Pancreas (tissue), 10 donors: Measurements from ENCODE around the gene AKT1. TPM values are rescaled to one million over a fixed set of nuclear protein-coding genes. Genes with fewer than 3 reads are reported as not detected.

Experiments used
- ATAC-seq, 4 donors: fragments of 200-7000 bp; cut with Tn5 transposase; one replicate each; pipeline versions ENCODE4 v1.8.0 to v1.9.1; 2020; ENCODE audit warnings: mild to moderate bottlenecking in 4 of 4, moderate library complexity in 4 of 4
- DNase-seq, 6 donors: peaks; one replicate each; pipeline ENCODE4 v3.0.0-alpha.2; 2020
- FAIRE-seq: peaks from 2 replicates; lab custom pipeline; 2012; peaks lifted over from hg19 to GRCh38; lab: Jason Lieb, UNC
- H3K27ac ChIP-seq, 4 donors: fragments of 200-600 bp; sonication (generic); 1 replicate in 3 of 4; 2 replicates in 1 of 4; pipeline versions ENCODE4 v1.5.0 to v1.8.0; 2020
- H3K27me3 ChIP-seq, 4 donors: fragments of 200-600 bp; one replicate each; pipeline ENCODE4 v1.8.0; 2021
- H3K36me3 ChIP-seq, 3 donors: fragments of 200-600 bp; sonication (generic) in 1 of 3; one replicate each; pipeline versions ENCODE4 v1.5.0 to v1.8.0; 2020 to 2021
- H3K4me1 ChIP-seq, 3 donors: fragments of 200-600 bp; one replicate each; pipeline ENCODE4 v1.8.0; 2021
- H3K4me3 ChIP-seq, 4 donors: fragments of 200-600 bp; sonication (generic) in 2 of 4; one replicate each; pipeline versions ENCODE4 v1.5.0 to v1.8.0; 2020 to 2021
- H3K9me3 ChIP-seq, 4 donors: fragments of 200-600 bp; one replicate each; pipeline ENCODE4 v1.8.0; 2021
- CTCF ChIP-seq, 4 donors: fragments of 200-600 bp; sonication (generic) in 3 of 4; IDR thresholded peaks; one replicate each; pipeline versions ENCODE4 v1.5.0 to v1.8.0; 2021; ENCODE audit warnings: antibody characterized with exemption in 4 of 4
- WGBS, 2 donors: extraction: QIAGEN DNeasy Blood & Tissue Kit; methylation state at CpG; one replicate each; pipeline ENCODE4 v1.1.7; 2013; 5-methylcytosine and 5-hydroxymethylcytosine counted together
- intact Hi-C, 3 donors: fragments of 100-400 bp; cut with DNase I; formaldehyde crosslinking; loops; one replicate each; pipeline versions ENCODE4 v1.11.1 to v1.14.2; 2022
- polyA plus RNA-seq, 2 donors: library from polyadenylated mRNA; stranded (reverse); fragments of 200-250 nt; gene quantifications; one replicate each; pipeline ENCODE4 v1.2.3, GENCODE V29; 2013
- total RNA-seq, 6 donors: library from RNA; stranded (reverse); fragmentation: NEBNext Ultra II Directional in 4 of 6; extraction: Animal tissue kit (Norgen Biotek cat#: 25700) in 4 of 6; gene quantifications; one replicate each; pipeline versions ENCODE4 v1.2.1 to v1.2.4, GENCODE V29; 2021 to 2023
- donor health status: healthy with polysubstance abuse.
- donor health status: DM: no; HTN: no; CAD: no; lungs with moderate emphysema.
- donor health status: DM: no; HTN: no; CAD: no.
- donor health status: control.
- donor health status: control.
- donor health status: Bipolar disorder and iron deficiency.
- donor health status: DM: yes; HTN: yes; CAD: no.
- donor health status: DM: no; HTN: no; CAD: no.
- donor health status: DM: no; HTN: no; CAD: no.
- donor health status: DM: yes; HTN: yes; CAD: no.

Gene AKT1
- total and polyA plus RNA-seq, 8 donors, result 70.0 to 106 (median 84.6) TPM

DNA sequence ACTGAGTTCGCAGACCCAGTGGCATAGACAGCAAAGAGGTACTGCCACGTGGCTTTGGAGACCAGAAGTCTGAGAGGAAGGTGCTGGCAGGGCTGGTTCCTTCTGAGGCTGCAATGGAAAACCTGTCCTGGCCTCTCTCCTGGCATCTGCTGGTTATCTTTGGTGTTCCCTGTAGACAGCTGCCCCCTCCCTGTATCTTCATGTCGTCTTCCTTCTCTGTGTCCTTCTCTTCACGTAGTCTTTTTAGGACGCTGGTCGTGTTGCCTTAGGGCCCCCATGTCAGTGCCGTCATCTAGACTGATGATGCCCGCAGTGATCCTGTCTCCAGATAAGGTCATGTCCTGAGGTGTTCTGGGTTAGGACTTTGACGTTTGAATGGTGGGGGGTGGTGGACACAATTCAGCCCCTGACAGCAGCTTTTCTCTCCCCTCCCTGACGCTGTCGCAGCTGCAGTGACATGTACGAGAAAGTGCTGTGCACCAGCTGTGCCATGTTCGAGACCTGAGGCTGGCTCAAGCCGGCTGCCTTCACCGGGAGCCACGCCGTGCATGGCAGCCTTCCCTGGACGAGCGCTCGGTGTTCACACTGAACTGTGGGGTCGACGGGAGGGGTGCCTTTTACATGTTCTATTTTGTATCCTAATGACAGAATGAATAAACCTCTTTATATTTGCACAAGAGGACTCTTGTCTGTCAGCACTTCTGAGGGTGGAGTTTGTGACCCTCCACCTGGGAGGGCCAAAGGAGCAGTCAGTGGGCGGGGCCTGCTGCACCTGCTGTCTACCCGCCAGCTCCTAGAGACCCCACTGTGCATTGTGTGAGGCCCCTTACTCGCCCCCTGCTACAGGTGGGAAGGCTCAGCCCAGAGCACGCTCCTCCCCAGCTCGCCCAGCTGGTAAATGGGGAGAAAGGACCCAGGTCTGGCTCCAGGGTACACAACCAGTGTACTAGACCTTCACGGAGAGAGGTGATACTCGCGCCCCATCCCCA lies 36.3 kb downstream of the AKT1 start:
- Histone ChIP-seq H3K9me3 (no peaks in the 10 kb centered on the region), H3K27me3 (no peaks in the 10 kb centered on the region), H3K4me1 (peaks cover 14 to 29% (median 20%) of the 10 kb centered on the region in 3 donors), H3K4me3 (no peak overlapping the region), H3K27ac (no peak overlapping the region), H3K36me3 (peaks cover 0 to 14% (median 0%) of the 10 kb centered on the region in 3 donors)
- ATAC-seq (no peak), FAIRE-seq (no peak), DNase-seq (peak in 2 of 6 donors; percentile 37 to 61)
- TF ChIP-seq CTCF (IDR thresholded peaks at IDR 0.05), result no peak
- WGBS, 2 donors, result 86% methylated on average over 30 of the region's 30 CpGs
- intact Hi-C loops, result no loop called here

DNA sequence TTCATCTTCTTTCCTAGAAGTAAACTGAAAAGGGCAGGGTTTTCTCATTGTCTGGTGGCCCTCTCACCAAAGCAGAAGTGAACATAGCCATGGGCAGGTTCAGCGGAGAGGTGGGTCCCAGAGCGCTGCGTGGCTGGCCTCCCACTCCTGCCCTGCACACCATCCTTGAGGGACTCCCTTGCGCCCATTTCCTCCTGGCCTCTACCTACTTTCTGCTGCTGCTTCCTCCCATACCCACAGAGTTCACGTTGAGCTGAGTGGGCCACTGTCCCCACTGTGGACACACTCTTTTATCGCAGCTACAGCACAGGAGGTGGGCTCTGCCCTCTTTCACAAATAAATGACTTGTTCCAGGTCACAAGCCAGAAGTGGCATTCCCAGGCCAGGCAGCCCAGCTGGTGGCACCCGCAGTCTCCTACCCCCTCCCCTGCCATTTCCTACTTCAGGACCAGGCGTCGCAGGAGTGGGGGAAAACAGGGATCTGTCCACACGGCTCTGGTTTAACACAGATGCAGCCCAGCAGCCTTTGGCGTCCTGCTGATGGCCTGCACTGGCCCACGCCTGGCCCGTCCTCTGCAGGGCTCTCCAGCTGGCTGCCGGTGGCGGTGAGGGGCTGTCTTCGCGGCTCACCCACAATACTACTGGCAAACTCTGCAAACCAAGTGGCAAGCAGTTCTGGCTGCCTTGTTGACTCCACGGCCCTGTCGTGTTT lies 37.7 kb downstream of the AKT1 start:
- whole genome bisulfite sequencing, 2 donors, result 78 to 79% methylated on average over 19 of the region's 19 CpGs
- Histone ChIP-seq H3K27me3 (no peaks in the 10 kb centered on the region), H3K4me1 (peaks cover 17 to 30% (median 22%) of the 10 kb centered on the region in 3 donors), H3K4me3 (no peak overlapping the region), H3K27ac (no peak overlapping the region), H3K36me3 (peaks cover 0 to 14% (median 0%) of the 10 kb centered on the region in 3 donors), H3K9me3 (no peaks in the 10 kb centered on the region)
- no peak for TF ChIP-seq CTCF (IDR thresholded peaks at IDR 0.05)
- ATAC-seq, result no peak
- intact Hi-C loops, result no loop called here
- FAIRE-seq, result no peak
- DNase-seq, result peak in 2 of 6 donors; percentile 25 to 58

DNA sequence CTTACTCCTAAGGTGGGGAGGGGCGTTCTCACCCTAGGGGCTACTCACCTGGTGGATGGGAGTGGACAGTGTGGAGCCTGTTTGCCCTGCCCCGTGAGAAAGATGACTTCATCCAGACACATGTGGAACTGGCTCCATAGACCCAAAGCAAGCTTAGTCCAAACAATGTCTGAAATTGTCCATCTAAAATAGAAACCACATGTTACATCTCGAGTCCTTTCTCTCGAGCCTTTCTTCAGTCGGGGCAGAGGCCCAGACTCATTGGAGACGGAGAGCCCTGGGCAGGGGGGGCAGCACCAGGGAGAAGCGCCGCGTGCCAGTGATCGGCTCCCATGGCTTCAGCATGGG lies 38.3 kb downstream of the AKT1 start:
- no peak for FAIRE-seq
- peaks cover 17 to 30% (median 22%) of the 10 kb centered on the region in 3 donors for H3K4me1 ChIP-seq
- no peaks in the 10 kb centered on the region for H3K9me3 ChIP-seq
- peaks cover 0 to 14% (median 0%) of the 10 kb centered on the region in 3 donors for H3K36me3 ChIP-seq
- H3K4me3 ChIP-seq, result no peak overlapping the region
- H3K27ac ChIP-seq, result no peak overlapping the region
- no peaks in the 10 kb centered on the region for H3K27me3 ChIP-seq
- DNase-seq, result peak in 2 of 6 donors; percentile 20 to 42
- no peak for ATAC-seq
- intact Hi-C loops, result no loop called here
- WGBS, 2 donors, result 68 to 72% methylated on average over 10 of the region's 10 CpGs
- TF ChIP-seq CTCF (IDR thresholded peaks at IDR 0.05), result no peak

- Histone ChIP-seq H3K4me1 (peaks cover 17 to 30% (median 22%) of the 10 kb centered on the region in 3 donors), H3K9me3 (no peaks in the 10 kb centered on the region), H3K36me3 (peaks cover 0 to 14% (median 0%) of the 10 kb centered on the region in 3 donors), H3K27me3 (no peaks in the 10 kb centered on the region), H3K27ac (no peak overlapping the region), H3K4me3 (no peak overlapping the region)
- DNase-seq (peak in 2 of 6 donors; percentile 34 to 79), ATAC-seq (no peak), FAIRE-seq (no peak)
- TF ChIP-seq CTCF (IDR thresholded peaks at IDR 0.05), result no peak
- 74 to 75% methylated on average over 25 to 27 of the region's 27 CpGs for WGBS, 2 donors
- intact Hi-C loops, result no loop called here
Measured at GRCh38 chr14:104756477-104757237, 38.9 kb downstream of the AKT1 start.
